Osteoblast (primary cell): Measurements from ENCODE around the gene CEACAM16. TPM values are rescaled to one million over a fixed set of nuclear protein-coding genes. Genes with fewer than 3 reads are reported as not detected.
"Not testable (repeated sequence)": the region's sequence is repeated elsewhere in the genome, so short reads cannot be mapped to it uniquely, and the experiment has no call there.

Source experiments
- DNase-seq: peaks from one replicate; pipeline ENCODE4 v3.0.0; 2011; ENCODE audit warnings: low spot score, mixed read lengths; ENCODE audit not compliant: insufficient read length; ENCODE audit errors: missing footprints
- H2AFZ ChIP-seq: 2 replicates; pipeline ENCODE4 v1.6.0; 2011; ENCODE audit warnings: mild to moderate bottlenecking, low read length
- H3K27ac ChIP-seq: 2 replicates; pipeline ENCODE4 v1.5.1; 2011; ENCODE audit warnings: mild to moderate bottlenecking, low read depth, low read length, moderate library complexity
- H3K27me3 ChIP-seq: 2 replicates; pipeline ENCODE4 v1.6.0; 2012; ENCODE audit warnings: mild to moderate bottlenecking, control low read depth, inconsistent platforms, low read length, moderate library complexity; ENCODE audit not compliant: insufficient read depth
- H3K36me3 ChIP-seq: 2 replicates; pipeline ENCODE4 v1.5.1; 2011; ENCODE audit warnings: mild to moderate bottlenecking, low read length, control low read depth, moderate library complexity; ENCODE audit not compliant: insufficient read depth
- H3K4me1 ChIP-seq: 2 replicates; pipeline ENCODE4 v1.5.1; 2011; ENCODE audit warnings: mild to moderate bottlenecking, low read length, control low read depth, moderate library complexity; ENCODE audit not compliant: insufficient read depth
- H3K4me2 ChIP-seq: 2 replicates; pipeline ENCODE4 v1.6.0; 2011; ENCODE audit warnings: mild to moderate bottlenecking, low read length; ENCODE audit not compliant: insufficient read depth
- H3K4me3 ChIP-seq: fragments of 200-600 bp; sonication (generic); 3 replicates; pipeline ENCODE4 v1.5.1; 2012; ENCODE audit warnings: mild to moderate bottlenecking, low read length, inconsistent platforms; ENCODE audit not compliant: insufficient read depth
- H3K79me2 ChIP-seq: 2 replicates; pipeline ENCODE4 v1.6.0; 2012; ENCODE audit warnings: mild to moderate bottlenecking, low read length, control low read depth, inconsistent platforms; ENCODE audit not compliant: insufficient read depth
- H3K9me3 ChIP-seq: 2 replicates; pipeline ENCODE4 v1.5.1; 2011; ENCODE audit warnings: low read depth, low read length, control low read depth
- H4K20me1 ChIP-seq: 2 replicates; pipeline ENCODE4 v1.6.0; 2012; ENCODE audit warnings: mild to moderate bottlenecking, low read length, control low read depth; ENCODE audit not compliant: insufficient read depth
- CTCF ChIP-seq: IDR thresholded peaks from 2 replicates; pipeline ENCODE4 v1.5.1; 2011; ENCODE audit warnings: mild to moderate bottlenecking, low read depth, low read length, moderate library complexity; ENCODE audit errors: extremely low read depth
- total RNA-seq: library from RNA; depleted of rRNA; stranded (reverse); fragments of >200 nt; gene quantifications from 2 replicates; pipeline ENCODE4 v1.2.3, GENCODE V29; 2012

The CEACAM16 gene
- total RNA-seq, 1 donor = not detected

GRCh38 chr19:44663996-44664395 lies 35.0 kb upstream of the CEACAM16 start:
- no peak for DNase-seq
- Histone ChIP-seq H3K27ac (no peak overlapping the region), H3K36me3 (peaks cover 52% of the 10 kb centered on the region), H3K79me2 (no peaks in the 10 kb centered on the region), H4K20me1 (peaks cover 2% of the 10 kb centered on the region), H2AFZ (no peak overlapping the region), H3K4me1 (no peaks in the 10 kb centered on the region), H3K4me3 (no peak overlapping the region), H3K9me3 (no peaks in the 10 kb centered on the region), H3K27me3 (no peaks in the 10 kb centered on the region), H3K4me2 (no peak overlapping the region)
- no peak for TF ChIP-seq CTCF

- Histone ChIP-seq H3K4me1 (no peaks in the 10 kb centered on the region), H4K20me1 (peaks cover 2% of the 10 kb centered on the region), H3K9me3 (no peaks in the 10 kb centered on the region), H3K4me2 (no peak overlapping the region), H3K4me3 (no peak overlapping the region), H3K79me2 (no peaks in the 10 kb centered on the region), H3K27me3 (no peaks in the 10 kb centered on the region), H3K36me3 (peaks cover 43% of the 10 kb centered on the region), H2AFZ (no peak overlapping the region), H3K27ac (no peak overlapping the region)
- no peak for DNase-seq
- no peak for TF ChIP-seq CTCF
Observed at GRCh38 chr19:44664976-44665375, 34.0 kb upstream of the CEACAM16 start.

GRCh38 chr19:44666852-44667556 lies 31.9 kb upstream of the CEACAM16 start:
- Histone ChIP-seq H3K27ac (no peak overlapping the region), H3K79me2 (no peaks in the 10 kb centered on the region), H3K4me3 (no peak overlapping the region), H3K4me1 (no peaks in the 10 kb centered on the region), H4K20me1 (no peaks in the 10 kb centered on the region), H3K27me3 (no peaks in the 10 kb centered on the region), H3K9me3 (no peaks in the 10 kb centered on the region), H3K36me3 (peaks cover 23% of the 10 kb centered on the region), H3K4me2 (no peak overlapping the region), H2AFZ (no peak overlapping the region)
- no peak for TF ChIP-seq CTCF
- no peak for DNase-seq

GRCh38 chr19:44668985-44669764 lies 29.8 kb upstream of the CEACAM16 start:
- Histone ChIP-seq H3K36me3 (peaks cover 4% of the 10 kb centered on the region), H2AFZ (no peak overlapping the region), H3K27me3 (no peaks in the 10 kb centered on the region), H3K4me3 (no peak overlapping the region), H3K4me2 (no peak overlapping the region), H3K79me2 (no peaks in the 10 kb centered on the region), H3K27ac (no peak overlapping the region), H3K9me3 (no peaks in the 10 kb centered on the region), H3K4me1 (no peaks in the 10 kb centered on the region), H4K20me1 (no peaks in the 10 kb centered on the region)
- TF ChIP-seq CTCF = no peak
- no peak for DNase-seq

- not testable (repeated sequence) for H3K27me3 ChIP-seq, H3K79me2 ChIP-seq
Observed at GRCh38 chr19:44670027-44670426, 28.9 kb upstream of the CEACAM16 start.

More at GRCh38 chr19:44670027-44670426, 28.9 kb upstream of the CEACAM16 start:
- not testable (repeated sequence) for H2AFZ ChIP-seq, H3K4me3 ChIP-seq, H3K4me2 ChIP-seq, H3K36me3 ChIP-seq, H3K4me1 ChIP-seq, DNase-seq, H3K9me3 ChIP-seq, H3K27ac ChIP-seq, H4K20me1 ChIP-seq
